Measurements from ENCODE around the gene CFAP141.

- TF ChIP-seq NFE2L2 (conservative IDR thresholded peaks at IDR 0.05; ENCODE audit: low read length) (no peak), ZFP36 (IDR thresholded peaks at IDR 0.05; ENCODE audit: borderline replicate concordance, partially characterized antibody) (no peak), CTCF (IDR thresholded peaks at IDR 0.05) (no peak), ESRRA (IDR thresholded peaks at IDR 0.05; ENCODE audit: borderline replicate concordance, low read length) (no peak)
Measured at GRCh38 chr1:154157520-154158306, 48.4 kb downstream of the CFAP141 start.

All from A549 (cell line).